ENCODE results near the gene NIT1. TPM values are rescaled to one million over a fixed set of nuclear protein-coding genes. Genes with fewer than 3 reads are reported as not detected.
A peak's percentile ranks its signal among the peaks of the same experiment; 100 is the strongest.

Gene NIT1
- total and polyA plus RNA-seq, 9 of the 15 experiments (the other 6 are each of a cell fraction or from before 2014, with no cell fraction given), result 18.4 to 76.0 (median 33.7) TPM

GRCh38 chr1:161153682-161154337, 35.9 kb downstream of the NIT1 start, which contains the start of gene UFC1 (continued):
- TF ChIP-seq ZBTB40 (IDR thresholded peaks at IDR 0.05) (peak; percentile 98), ZBTB40 (CRISPR knock-in tag; IDR thresholded peaks at IDR 0.05) (no peak), PHTF2 (CRISPR knock-in tag; IDR thresholded peaks at IDR 0.05) (0 out of 2 replicates have a peak, but pooled peaks have one; percentile 29), ZNF24 (IDR thresholded peaks at IDR 0.05) (peak; percentile 8; the same call in 1 of the 2 replicates), NR2C1 (IDR thresholded peaks at IDR 0.05) (peak; percentile 79), NR2C1 (tag; IDR thresholded peaks at IDR 0.05) (peak; percentile 69), MNT (conservative IDR thresholded peaks at IDR 0.05) (peak; percentile 89 to 93), ZNF124 (CRISPR knock-in tag; IDR thresholded peaks at IDR 0.05) (no peak), ELF1 (tag; IDR thresholded peaks at IDR 0.05) (peak; percentile 99), TAF7 (tag; IDR thresholded peaks at IDR 0.05) (peak; percentile 97), ZNF609 (CRISPR knock-in tag; IDR thresholded peaks at IDR 0.05; ENCODE audit: borderline replicate concordance) (peak; percentile 66; the same call in 1 of the 2 replicates)

Measured in K562 (cell line).